Adrenal gland (tissue), 12 donors: ENCODE data around the gene TNRC6C. TPM values are rescaled to one million over a fixed set of nuclear protein-coding genes. Genes with fewer than 3 reads are reported as not detected.

Source experiments
- DNase-seq, 7 donors: peaks; one replicate each; pipeline ENCODE4 v3.0.0-alpha.2; 2019 to 2020
- H3K27ac ChIP-seq, 5 donors: fragments of 200-600 bp; sonication (generic) in 4 of 5; 1 replicate in 3 of 5; 2 replicates in 2 of 5; pipeline versions ENCODE4 v1.5.1 to v1.8.0; 2016 to 2020; ENCODE audit warnings: mild to moderate bottlenecking in 1 of 5
- H3K27me3 ChIP-seq: fragments of 200-600 bp; 2 replicates; pipeline ENCODE4 v1.8.0; 2021
- H3K36me3 ChIP-seq, 2 donors: fragments of 200-600 bp; replicated peaks in 1 of 2; 1 replicate in 1 of 2; 2 replicates in 1 of 2; pipeline versions ENCODE4 v1.5.1 to v1.8.0; 2018 to 2022
- H3K4me1 ChIP-seq, 2 donors: fragments of 200-600 bp; replicated peaks in 1 of 2; 1 replicate in 1 of 2; 2 replicates in 1 of 2; pipeline versions ENCODE4 v1.5.1 to v1.8.0; 2018 to 2021
- H3K4me3 ChIP-seq, 4 donors: fragments of 200-600 bp; sonication (generic) in 3 of 4; one replicate each; pipeline ENCODE4 v1.5.1; 2016 to 2018
- H3K9me3 ChIP-seq, 3 donors: fragments of 200-600 bp; sonication (generic) in 1 of 3; replicated peaks in 1 of 3; 1 replicate in 2 of 3; 2 replicates in 1 of 3; pipeline versions ENCODE4 v1.5.1 to v1.8.0; 2016 to 2021
- POLR2A ChIP-seq, 2 donors: fragments of 450-650 bp; IDR thresholded peaks; one replicate each; pipeline ENCODE4 v1.6.1; 2017; ENCODE audit warnings: antibody characterized with exemption in 2 of 2, mild to moderate bottlenecking in 2 of 2, moderate library complexity in 1 of 2
- WGBS, 4 donors: extraction: QIAGEN DNeasy Blood & Tissue Kit in 2 of 4; methylation state at CpG; one replicate each; pipeline versions ENCODE4 v1.1.5 to v1.1.7; 2013 to 2017; 5-methylcytosine and 5-hydroxymethylcytosine counted together
- intact Hi-C, 2 donors: fragments of 100-400 bp; cut with DNase I; formaldehyde crosslinking; loops; one replicate each; pipeline versions ENCODE4 v1.14.1 to v1.15.0; 2022 to 2023
- polyA plus RNA-seq, 3 donors: library from polyadenylated mRNA; stranded (reverse); fragments of 200-250 nt in 2 of 3; fragments of 350-450 nt in 1 of 3; fragmentation: Illumina TruSeq in 1 of 3; extraction: RNeasy Lipid Tissue Mini Kit (QIAGEN cat#74804) in 1 of 3; gene quantifications; one replicate each; pipeline ENCODE4 v1.2.3, GENCODE V29; 2013 to 2014
- total RNA-seq, 9 donors: library from RNA; depleted of rRNA in 4 of 9; stranded (reverse); fragments of >200 nt in 4 of 9; fragments of 120-200 nt in 1 of 9; fragmentation: NEBNext Ultra II Directional in 1 of 9; extraction: Animal tissue kit (Norgen Biotek cat#: 25700) in 1 of 9; gene quantifications; one replicate each; pipeline versions ENCODE4 v1.1.0 to v1.2.4, GENCODE V29; 2013 to 2023
- TF ChIP-seq, protein P1 (sequence below), 6 experiments: fragments of 450-650 bp in 4 of 6; fragments of 200-600 bp in 2 of 6; sonication (generic) in 1 of 6; IDR thresholded peaks; 1 replicate in 5 of 6; 2 replicates in 1 of 6; pipeline versions ENCODE4 v1.5.1 to v1.8.0; 2016 to 2021; ENCODE audit warnings: antibody characterized with exemption in 6 of 6, mild to moderate bottlenecking in 2 of 6, moderate library complexity in 1 of 6
- donor health status: healthy with polysubstance abuse.
- donor health status: Bipolar disorder and iron deficiency.
- donor health status: DM: yes; HTN: yes; CAD: no.
- donor health status: DM: no; HTN: no; CAD: no.
- donor health status: DM: no; HTN: no; CAD: no.
- donor health status: DM: yes; HTN: yes; CAD: no.

TNRC6C gene
- total and polyA plus RNA-seq, 12 donors: 2.8 to 18.7 (median 11.2) TPM

DNA sequence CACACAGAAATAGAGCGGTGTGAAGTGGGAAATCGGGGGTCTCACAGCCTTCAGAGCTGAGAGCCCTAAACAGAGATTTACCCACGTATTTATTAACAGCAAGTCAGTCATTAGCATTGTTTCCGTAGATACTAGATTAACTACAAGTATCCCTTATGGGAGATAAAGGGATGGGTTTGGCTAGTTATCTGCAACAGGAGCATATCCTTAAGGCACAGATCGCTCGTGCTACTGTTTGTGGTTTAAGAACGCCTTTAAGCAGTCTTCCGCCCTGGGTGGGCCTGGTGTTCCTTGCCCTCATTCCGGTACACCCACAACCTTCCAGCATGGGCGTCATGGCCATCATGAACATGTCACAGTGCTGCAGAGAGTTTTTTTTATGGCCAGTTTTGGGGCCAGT, 143.0 kb downstream of the TNRC6C start:
- no peak for TF ChIP-seq POLR2A (IDR thresholded peaks at IDR 0.05)
- TF ChIP-seq, protein P1, sequence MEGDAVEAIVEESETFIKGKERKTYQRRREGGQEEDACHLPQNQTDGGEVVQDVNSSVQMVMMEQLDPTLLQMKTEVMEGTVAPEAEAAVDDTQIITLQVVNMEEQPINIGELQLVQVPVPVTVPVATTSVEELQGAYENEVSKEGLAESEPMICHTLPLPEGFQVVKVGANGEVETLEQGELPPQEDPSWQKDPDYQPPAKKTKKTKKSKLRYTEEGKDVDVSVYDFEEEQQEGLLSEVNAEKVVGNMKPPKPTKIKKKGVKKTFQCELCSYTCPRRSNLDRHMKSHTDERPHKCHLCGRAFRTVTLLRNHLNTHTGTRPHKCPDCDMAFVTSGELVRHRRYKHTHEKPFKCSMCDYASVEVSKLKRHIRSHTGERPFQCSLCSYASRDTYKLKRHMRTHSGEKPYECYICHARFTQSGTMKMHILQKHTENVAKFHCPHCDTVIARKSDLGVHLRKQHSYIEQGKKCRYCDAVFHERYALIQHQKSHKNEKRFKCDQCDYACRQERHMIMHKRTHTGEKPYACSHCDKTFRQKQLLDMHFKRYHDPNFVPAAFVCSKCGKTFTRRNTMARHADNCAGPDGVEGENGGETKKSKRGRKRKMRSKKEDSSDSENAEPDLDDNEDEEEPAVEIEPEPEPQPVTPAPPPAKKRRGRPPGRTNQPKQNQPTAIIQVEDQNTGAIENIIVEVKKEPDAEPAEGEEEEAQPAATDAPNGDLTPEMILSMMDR (IDR thresholded peaks at IDR 0.05): no peak
- Histone ChIP-seq H3K4me3 (no peak overlapping the region), H3K27me3 (no peaks in the 10 kb centered on the region), H3K36me3 (peaks cover 0 to 52% of the 10 kb centered on the region in 2 donors), H3K27ac (no peak overlapping the region), H3K4me1 (no peaks in the 10 kb centered on the region), H3K9me3 (no peaks in the 10 kb centered on the region)
- intact Hi-C loops: no loop called here
- 96 to 97% (median 97%) methylated on average over 10 of the region's 10 CpGs for WGBS, 4 donors
- no peak for DNase-seq

DNA sequence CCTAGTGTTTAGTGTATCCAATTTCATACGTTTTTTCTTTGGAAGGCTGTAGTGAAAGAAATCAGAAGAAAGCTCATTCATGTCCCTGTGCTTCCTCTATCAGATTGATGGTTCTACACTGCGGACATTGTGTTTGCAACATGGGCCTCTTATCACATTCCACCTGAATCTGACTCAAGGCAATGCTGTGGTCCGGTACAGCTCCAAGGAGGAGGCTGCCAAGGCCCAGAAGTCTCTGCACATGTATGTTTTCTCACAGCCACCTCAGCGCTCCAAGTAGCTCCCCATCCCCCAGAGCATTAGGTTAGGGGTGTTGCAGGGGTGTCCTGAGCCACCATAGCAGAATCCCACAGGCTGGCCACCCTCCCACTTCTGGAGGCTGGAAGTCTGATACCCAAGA, 144.8 kb downstream of the TNRC6C start:
- no peaks in the 10 kb centered on the region for H3K4me1 ChIP-seq
- peaks cover 0 to 38% of the 10 kb centered on the region in 2 donors for H3K36me3 ChIP-seq
- H3K4me3 ChIP-seq: no peak overlapping the region
- H3K27ac ChIP-seq: no peak overlapping the region
- TF ChIP-seq, protein P1 (IDR thresholded peaks at IDR 0.05): no peak
- no peak for TF ChIP-seq POLR2A (IDR thresholded peaks at IDR 0.05)
- WGBS, 4 donors: 75 to 82% (median 80%) methylated on average over 4 of the region's 4 CpGs
- DNase-seq: no peak
- intact Hi-C loops: no loop called here
- H3K27me3 ChIP-seq: no peaks in the 10 kb centered on the region
- H3K9me3 ChIP-seq: no peaks in the 10 kb centered on the region

DNA sequence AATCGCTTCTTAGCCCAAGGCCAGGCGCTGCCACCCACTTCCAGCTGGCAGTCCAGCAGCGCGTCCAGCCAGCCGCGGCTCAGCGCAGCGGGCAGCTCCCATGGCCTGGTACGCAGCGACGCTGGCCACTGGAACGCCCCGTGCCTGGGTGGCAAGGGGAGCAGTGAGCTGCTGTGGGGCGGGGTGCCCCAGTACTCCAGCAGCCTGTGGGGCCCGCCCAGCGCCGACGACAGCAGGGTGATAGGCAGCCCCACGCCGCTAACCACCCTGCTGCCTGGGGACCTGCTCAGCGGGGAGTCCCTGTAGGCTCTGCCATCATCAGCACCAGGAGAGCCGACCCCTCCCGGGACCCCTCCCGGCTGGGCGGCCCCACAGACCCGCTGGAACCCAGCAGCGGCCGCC, 146.0 kb downstream of the TNRC6C start:
- H3K4me1 ChIP-seq: no peaks in the 10 kb centered on the region
- no peaks in the 10 kb centered on the region for H3K9me3 ChIP-seq
- TF ChIP-seq, protein P1 (IDR thresholded peaks at IDR 0.05): no peak
- TF ChIP-seq POLR2A (IDR thresholded peaks at IDR 0.05): no peak
- 95 to 97% (median 96%) methylated on average over 13 to 28 of the region's 28 CpGs for WGBS, 4 donors
- H3K27ac ChIP-seq: no peak overlapping the region
- H3K36me3 ChIP-seq: peaks cover 0 to 30% of the 10 kb centered on the region in 2 donors
- H3K4me3 ChIP-seq: no peak overlapping the region
- intact Hi-C loops: no loop called here
- no peaks in the 10 kb centered on the region for H3K27me3 ChIP-seq
- no peak for DNase-seq

DNA sequence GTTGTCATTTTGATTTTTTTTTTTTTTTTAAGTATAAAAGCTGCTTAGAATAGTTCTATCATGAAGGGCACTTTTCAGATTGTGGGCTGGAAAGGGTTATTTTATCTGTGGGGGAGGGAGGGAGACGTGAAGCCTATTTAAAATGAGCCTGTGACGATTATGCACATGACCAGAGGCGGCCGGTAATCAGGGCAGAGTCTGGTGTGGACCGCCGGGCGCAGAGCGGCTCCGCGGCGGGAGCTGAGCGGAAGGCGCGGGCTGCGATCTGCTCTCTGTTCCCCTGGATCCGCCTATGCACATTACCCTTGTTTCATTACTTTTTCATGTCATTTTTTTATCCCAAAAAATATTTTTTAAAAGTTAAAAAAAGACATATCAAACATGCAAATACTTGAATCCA, 146.6 kb downstream of the TNRC6C start:
- Histone ChIP-seq H3K27me3 (no peaks in the 10 kb centered on the region), H3K27ac (no peak overlapping the region), H3K4me3 (no peak overlapping the region), H3K4me1 (no peaks in the 10 kb centered on the region), H3K36me3 (peaks cover 0 to 26% of the 10 kb centered on the region in 2 donors), H3K9me3 (no peaks in the 10 kb centered on the region)
- no peak for TF ChIP-seq POLR2A (IDR thresholded peaks at IDR 0.05)
- TF ChIP-seq, protein P1 (IDR thresholded peaks at IDR 0.05): no peak
- intact Hi-C loops: no loop called here
- 89 to 92% (median 91%) methylated on average over 16 of the region's 16 CpGs for WGBS, 4 donors
- no peak for DNase-seq
